CD4-positive, alpha-beta T cell treated with Interferon gamma for 1 hour (primary cell): Measurements from ENCODE around the gene FAR1.

Experiments
- DNase-seq: peaks from one replicate; pipeline ENCODE4 v3.0.0-alpha.2; 2020

Gene FAR1

GRCh38 chr11:13669544-13670488 is 1.3 kb downstream of the FAR1 start:
- DNase-seq = no peak

- no peak for DNase-seq
These were observed 4.2 kb downstream of the FAR1 start for GRCh38 chr11:13672576-13673210.

GRCh38 chr11:13674799-13675509 is 6.5 kb downstream of the FAR1 start:
- no peak for DNase-seq

- no peak for DNase-seq
These were observed 8.1 kb downstream of the FAR1 start for GRCh38 chr11:13676576-13676975.

GRCh38 chr11:13679768-13680167 is 11.3 kb downstream of the FAR1 start:
- no peak for DNase-seq

GRCh38 chr11:13680501-13681264 is 12.2 kb downstream of the FAR1 start:
- DNase-seq = peak; percentile 28

- no peak for DNase-seq
These were observed 13.0 kb downstream of the FAR1 start for GRCh38 chr11:13681446-13681845.

- DNase-seq = no peak
These were observed 13.7 kb downstream of the FAR1 start for GRCh38 chr11:13682212-13682611.

- no peak for DNase-seq
These were observed 17.1 kb downstream of the FAR1 start for GRCh38 chr11:13685461-13686108.

- DNase-seq = no peak
These were observed 18.3 kb downstream of the FAR1 start for GRCh38 chr11:13686776-13687175.

GRCh38 chr11:13687271-13687670 is 18.8 kb downstream of the FAR1 start:
- no peak for DNase-seq

GRCh38 chr11:13691286-13691899 is 22.9 kb downstream of the FAR1 start:
- DNase-seq = no peak

GRCh38 chr11:13692172-13692571 is 23.7 kb downstream of the FAR1 start:
- DNase-seq = no peak

- no peak for DNase-seq
These were observed 25.6 kb downstream of the FAR1 start for GRCh38 chr11:13694115-13694514.

GRCh38 chr11:13695886-13696285 is 27.4 kb downstream of the FAR1 start:
- no peak for DNase-seq

GRCh38 chr11:13697710-13698109 is 29.2 kb downstream of the FAR1 start:
- DNase-seq = no peak

GRCh38 chr11:13698132-13698531 is 29.7 kb downstream of the FAR1 start:
- DNase-seq = no peak

- no peak for DNase-seq
These were observed 30.6 kb downstream of the FAR1 start for GRCh38 chr11:13699041-13699440.

GRCh38 chr11:13699870-13700269 is 31.4 kb downstream of the FAR1 start:
- no peak for DNase-seq

GRCh38 chr11:13701506-13701905 is 33.0 kb downstream of the FAR1 start:
- no peak for DNase-seq

GRCh38 chr11:13702071-13702470 is 33.6 kb downstream of the FAR1 start:
- no peak for DNase-seq

GRCh38 chr11:13705710-13706109 is 37.2 kb downstream of the FAR1 start:
- no peak for DNase-seq
